ENCODE data around the gene TRIM71. TPM values are rescaled to one million over a fixed set of nuclear protein-coding genes. Genes with fewer than 3 reads are reported as not detected.
"Not testable (repeated sequence)": the region's sequence is repeated elsewhere in the genome, so short reads cannot be mapped to it uniquely, and the experiment has no call there.

The TRIM71 gene
- total RNA-seq, 1 donor from 2014 or later = 106 TPM

DNA sequence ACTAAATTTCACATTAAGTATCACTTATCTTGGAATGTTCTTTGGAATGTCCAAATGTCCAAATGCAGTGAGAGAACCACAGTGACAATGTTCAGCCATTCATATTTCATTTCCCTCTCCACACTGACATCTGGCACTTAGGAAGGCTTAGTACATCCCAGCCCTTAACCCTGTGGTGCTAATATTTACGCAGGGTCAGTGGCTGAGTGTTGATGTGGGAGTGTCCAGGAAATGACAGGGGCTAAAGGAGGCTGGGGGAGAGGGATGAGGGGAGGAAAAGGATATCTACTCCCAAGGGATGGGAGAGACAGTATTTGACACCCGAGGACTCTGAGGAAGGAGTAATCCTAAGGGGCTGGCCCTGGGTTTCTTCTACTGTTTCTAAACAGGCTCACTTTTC lies 119.5 kb downstream of the TRIM71 start:
- H3K4me2 ChIP-seq = no peak overlapping the region
- no peaks in the 10 kb centered on the region for H3K9me3 ChIP-seq (ENCODE audit: low read depth)
- no peak overlapping the region for H3K27ac Mint-ChIP-seq
- H3K36me3 ChIP-seq = no peaks in the 10 kb centered on the region
- H3K27ac ChIP-seq = no peak overlapping the region
- no peak overlapping the region for H2AFZ ChIP-seq (replicated peaks)
- peaks cover 11% of the 10 kb centered on the region for H3K9me3 Mint-ChIP-seq
- no peaks in the 10 kb centered on the region for H3K27me3 ChIP-seq
- TF ChIP-seq, protein P1, sequence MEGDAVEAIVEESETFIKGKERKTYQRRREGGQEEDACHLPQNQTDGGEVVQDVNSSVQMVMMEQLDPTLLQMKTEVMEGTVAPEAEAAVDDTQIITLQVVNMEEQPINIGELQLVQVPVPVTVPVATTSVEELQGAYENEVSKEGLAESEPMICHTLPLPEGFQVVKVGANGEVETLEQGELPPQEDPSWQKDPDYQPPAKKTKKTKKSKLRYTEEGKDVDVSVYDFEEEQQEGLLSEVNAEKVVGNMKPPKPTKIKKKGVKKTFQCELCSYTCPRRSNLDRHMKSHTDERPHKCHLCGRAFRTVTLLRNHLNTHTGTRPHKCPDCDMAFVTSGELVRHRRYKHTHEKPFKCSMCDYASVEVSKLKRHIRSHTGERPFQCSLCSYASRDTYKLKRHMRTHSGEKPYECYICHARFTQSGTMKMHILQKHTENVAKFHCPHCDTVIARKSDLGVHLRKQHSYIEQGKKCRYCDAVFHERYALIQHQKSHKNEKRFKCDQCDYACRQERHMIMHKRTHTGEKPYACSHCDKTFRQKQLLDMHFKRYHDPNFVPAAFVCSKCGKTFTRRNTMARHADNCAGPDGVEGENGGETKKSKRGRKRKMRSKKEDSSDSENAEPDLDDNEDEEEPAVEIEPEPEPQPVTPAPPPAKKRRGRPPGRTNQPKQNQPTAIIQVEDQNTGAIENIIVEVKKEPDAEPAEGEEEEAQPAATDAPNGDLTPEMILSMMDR (IDR thresholded peaks at IDR 0.05) = no peak
- TF ChIP-seq EZH2 (IDR thresholded peaks at IDR 0.05) (no peak), EZH2phosphoT487 (IDR thresholded peaks at IDR 0.05) (no peak)
- H3K4me1 ChIP-seq = no peaks in the 10 kb centered on the region
- no peak for DNase-seq (ENCODE audit: low spot score)
- no peaks in the 10 kb centered on the region for H3K79me2 ChIP-seq (ENCODE audit: low read depth)
- H3K4me1 Mint-ChIP-seq = no peaks in the 10 kb centered on the region
- no peak overlapping the region for H3K4me3 ChIP-seq
- peaks cover 12% of the 10 kb centered on the region for H3F3A ChIP-seq (ENCODE audit: low read depth)
- no peaks in the 10 kb centered on the region for H3K36me3 Mint-ChIP-seq
- H3K27me3 Mint-ChIP-seq (ENCODE audit: insufficient read depth, low read depth) = peaks cover 2% of the 10 kb centered on the region
- no peaks in the 10 kb centered on the region for H4K20me1 ChIP-seq (ENCODE audit: low read depth)
- H3K4me3 Mint-ChIP-seq = no peak overlapping the region
- H3K9ac ChIP-seq = no peak overlapping the region

DNA sequence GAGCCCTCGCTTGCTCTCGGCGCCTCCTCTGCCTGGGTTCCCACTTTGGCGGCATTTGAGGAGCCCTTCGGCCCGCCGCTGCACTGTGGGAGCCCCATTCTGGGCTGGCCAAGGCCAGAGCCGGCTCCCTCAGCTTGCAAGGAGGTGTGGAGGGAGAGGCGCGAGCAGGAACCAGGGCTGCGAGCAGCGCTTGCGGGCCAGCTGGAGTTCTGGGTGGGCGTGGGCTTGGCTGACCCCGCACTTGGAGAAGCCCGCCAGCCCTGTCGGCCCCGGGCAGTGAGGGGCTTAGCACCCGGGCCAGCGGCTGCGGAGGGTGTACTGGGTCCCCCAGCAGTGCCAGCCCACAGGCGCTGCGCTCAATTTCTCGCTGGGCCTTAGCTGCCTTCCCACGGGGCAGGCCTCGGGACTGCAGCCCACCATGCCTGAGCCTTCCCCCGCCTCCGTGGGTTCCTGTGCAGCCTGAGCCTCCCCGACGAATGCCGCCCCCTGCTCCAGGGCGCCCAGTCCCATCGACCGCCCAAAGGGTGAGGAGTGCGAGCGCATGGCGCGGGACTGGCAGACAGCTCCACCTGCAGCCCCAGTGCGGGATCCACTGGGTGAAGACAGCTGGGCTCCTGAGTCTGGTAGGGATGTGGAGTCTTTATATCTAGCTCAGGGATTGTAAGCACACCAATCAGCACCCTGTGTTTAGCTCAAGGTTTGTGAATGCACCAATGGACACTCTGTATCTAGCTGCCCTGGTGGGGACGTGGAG lies 121.9 kb downstream of the TRIM71 start:
- not testable (repeated sequence) for DNase-seq (ENCODE audit: low spot score); H3K4me1 ChIP-seq; H3K27ac ChIP-seq

DNA sequence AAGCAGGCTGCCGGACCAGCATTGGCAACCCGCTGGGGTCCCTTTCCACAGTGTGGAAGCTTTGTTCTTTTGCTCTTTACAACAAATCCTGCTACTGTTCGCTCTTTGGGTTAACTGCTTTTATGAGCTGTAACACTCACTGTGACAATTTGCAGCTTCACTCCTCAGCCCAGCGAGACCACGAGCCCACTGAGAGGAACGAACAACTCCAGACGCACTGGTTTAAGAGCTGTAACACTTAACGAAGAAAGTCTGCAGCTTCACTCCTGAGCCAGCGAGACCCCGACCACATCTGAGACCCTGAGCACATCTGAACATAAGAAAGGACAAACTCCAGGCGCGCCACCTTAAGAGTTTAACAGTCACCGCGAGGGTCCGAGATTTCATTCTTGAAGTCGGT lies 122.9 kb downstream of the TRIM71 start:
- Mint-ChIP-seq H3K4me1 (no peaks in the 10 kb centered on the region), H3K9me3 (peaks cover 11% of the 10 kb centered on the region), H3K27ac (no peak overlapping the region), H3K4me3 (no peak overlapping the region), H3K27me3 (ENCODE audit: insufficient read depth, low read depth) (peaks cover 2% of the 10 kb centered on the region), H3K36me3 (no peaks in the 10 kb centered on the region)
- no peak for DNase-seq (ENCODE audit: low spot score)
- no peak overlapping the region for H3K9ac ChIP-seq
- no peak for TF ChIP-seq EZH2phosphoT487 (IDR thresholded peaks at IDR 0.05)
- no peak for TF ChIP-seq EZH2 (IDR thresholded peaks at IDR 0.05)
- TF ChIP-seq, protein P1 (IDR thresholded peaks at IDR 0.05) = no peak
- no peaks in the 10 kb centered on the region for H3K36me3 ChIP-seq
- H3K79me2 ChIP-seq (ENCODE audit: low read depth) = no peaks in the 10 kb centered on the region
- H4K20me1 ChIP-seq (ENCODE audit: low read depth) = no peaks in the 10 kb centered on the region
- H3K27ac ChIP-seq = no peak overlapping the region
- peaks cover 10% of the 10 kb centered on the region for H3F3A ChIP-seq (ENCODE audit: low read depth)
- no peaks in the 10 kb centered on the region for H3K4me1 ChIP-seq
- no peak overlapping the region for H3K4me2 ChIP-seq
- H2AFZ ChIP-seq (replicated peaks) = peak overlapping the region; percentile 42
- no peaks in the 10 kb centered on the region for H3K9me3 ChIP-seq (ENCODE audit: low read depth)
- H3K27me3 ChIP-seq = no peaks in the 10 kb centered on the region
- no peak overlapping the region for H3K4me3 ChIP-seq

More for the DNA sequence above, 121.9 kb downstream of the TRIM71 start:
- H3K4me1 Mint-ChIP-seq; H3K4me2 ChIP-seq; H3K9ac ChIP-seq; H3K36me3 Mint-ChIP-seq; H3K79me2 ChIP-seq (ENCODE audit: low read depth); H2AFZ ChIP-seq (replicated peaks); H3K9me3 ChIP-seq (ENCODE audit: low read depth); H3K36me3 ChIP-seq; H3K27me3 ChIP-seq; H4K20me1 ChIP-seq (ENCODE audit: low read depth); H3K27me3 Mint-ChIP-seq (ENCODE audit: insufficient read depth, low read depth); H3K27ac Mint-ChIP-seq; H3F3A ChIP-seq (ENCODE audit: low read depth); H3K4me3 ChIP-seq; H3K4me3 Mint-ChIP-seq: not testable (repeated sequence)
- peaks cover 11% of the 10 kb centered on the region for H3K9me3 Mint-ChIP-seq

GRCh38 chr3:32945136-32945535 lies 127.3 kb downstream of the TRIM71 start:
- no peak overlapping the region for H3K27ac ChIP-seq
- H3K9ac ChIP-seq = no peak overlapping the region
- Mint-ChIP-seq H3K4me3 (no peak overlapping the region), H3K36me3 (no peaks in the 10 kb centered on the region), H3K9me3 (peaks cover 10% of the 10 kb centered on the region), H3K4me1 (no peaks in the 10 kb centered on the region), H3K27me3 (ENCODE audit: insufficient read depth, low read depth) (no peaks in the 10 kb centered on the region), H3K27ac (no peak overlapping the region)
- peaks cover 12% of the 10 kb centered on the region for H3F3A ChIP-seq (ENCODE audit: low read depth)
- no peaks in the 10 kb centered on the region for H3K79me2 ChIP-seq (ENCODE audit: low read depth)
- H3K4me3 ChIP-seq = no peak overlapping the region
- no peak overlapping the region for H3K4me2 ChIP-seq
- H4K20me1 ChIP-seq (ENCODE audit: low read depth) = no peaks in the 10 kb centered on the region
- no peaks in the 10 kb centered on the region for H3K36me3 ChIP-seq
- H3K27me3 ChIP-seq = no peaks in the 10 kb centered on the region
- no peaks in the 10 kb centered on the region for H3K4me1 ChIP-seq
- no peak overlapping the region for H2AFZ ChIP-seq (replicated peaks)
- no peaks in the 10 kb centered on the region for H3K9me3 ChIP-seq (ENCODE audit: low read depth)
- TF ChIP-seq EZH2 (IDR thresholded peaks at IDR 0.05) (no peak), EZH2phosphoT487 (IDR thresholded peaks at IDR 0.05) (no peak)
- TF ChIP-seq, protein P1 (IDR thresholded peaks at IDR 0.05) = no peak
- DNase-seq (ENCODE audit: low spot score) = no peak

- H3K27me3 Mint-ChIP-seq (ENCODE audit: insufficient read depth, low read depth); H3K79me2 ChIP-seq (ENCODE audit: low read depth); H3K27ac Mint-ChIP-seq; H3K9me3 Mint-ChIP-seq; H3K9ac ChIP-seq; H3K36me3 ChIP-seq; H4K20me1 ChIP-seq (ENCODE audit: low read depth); DNase-seq (ENCODE audit: low spot score); H3K27me3 ChIP-seq; H3K36me3 Mint-ChIP-seq; H3K27ac ChIP-seq; H3K4me3 Mint-ChIP-seq; H3K4me1 Mint-ChIP-seq; H3K4me1 ChIP-seq; H3K9me3 ChIP-seq (ENCODE audit: low read depth); H2AFZ ChIP-seq (replicated peaks); H3K4me3 ChIP-seq; H3K4me2 ChIP-seq: not testable (repeated sequence)
- H3F3A ChIP-seq (ENCODE audit: low read depth) = peaks cover 11% of the 10 kb centered on the region
Measured at GRCh38 chr3:32945598-32945997, 127.8 kb downstream of the TRIM71 start.
